HG03108 (cell line): ENCODE data around the gene MFSD2B.
"Not testable (repeated sequence)": the region's sequence is repeated elsewhere in the genome, so short reads cannot be mapped to it uniquely, and the experiment has no call there.

Experiments used
- ATAC-seq: cut with Tn5 transposase; IDR thresholded peaks from one replicate; pipeline ENCODE4 v1.9.1; 2021; ENCODE audit warnings: moderate library complexity; ENCODE audit not compliant: unreplicated experiment

MFSD2B gene

GRCh38 chr2:24018241-24018640, 8.4 kb downstream of the MFSD2B start:
- ATAC-seq: no peak

GRCh38 chr2:24019729-24020128, 9.8 kb downstream of the MFSD2B start:
- ATAC-seq: no peak

DNA sequence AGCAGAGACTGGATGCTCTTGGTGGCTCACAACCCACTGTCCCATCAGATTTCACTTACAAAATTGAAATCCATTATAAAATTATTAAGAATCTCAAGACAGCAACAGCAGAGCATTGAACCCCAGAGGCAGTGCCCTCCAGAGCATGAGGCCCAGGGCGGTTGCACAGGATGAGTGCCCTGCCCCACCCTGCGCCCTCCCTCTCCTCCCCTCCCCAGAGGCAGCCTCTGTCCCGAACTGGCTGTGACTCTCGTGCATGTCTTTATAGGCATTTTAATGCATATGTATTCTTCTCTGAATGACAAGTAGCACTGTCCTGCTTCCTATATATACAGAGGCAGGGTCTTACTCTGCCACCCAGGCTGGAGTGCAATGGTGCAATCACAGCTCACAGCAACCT, 10.4 kb downstream of the MFSD2B start:
- ATAC-seq: no peak

DNA sequence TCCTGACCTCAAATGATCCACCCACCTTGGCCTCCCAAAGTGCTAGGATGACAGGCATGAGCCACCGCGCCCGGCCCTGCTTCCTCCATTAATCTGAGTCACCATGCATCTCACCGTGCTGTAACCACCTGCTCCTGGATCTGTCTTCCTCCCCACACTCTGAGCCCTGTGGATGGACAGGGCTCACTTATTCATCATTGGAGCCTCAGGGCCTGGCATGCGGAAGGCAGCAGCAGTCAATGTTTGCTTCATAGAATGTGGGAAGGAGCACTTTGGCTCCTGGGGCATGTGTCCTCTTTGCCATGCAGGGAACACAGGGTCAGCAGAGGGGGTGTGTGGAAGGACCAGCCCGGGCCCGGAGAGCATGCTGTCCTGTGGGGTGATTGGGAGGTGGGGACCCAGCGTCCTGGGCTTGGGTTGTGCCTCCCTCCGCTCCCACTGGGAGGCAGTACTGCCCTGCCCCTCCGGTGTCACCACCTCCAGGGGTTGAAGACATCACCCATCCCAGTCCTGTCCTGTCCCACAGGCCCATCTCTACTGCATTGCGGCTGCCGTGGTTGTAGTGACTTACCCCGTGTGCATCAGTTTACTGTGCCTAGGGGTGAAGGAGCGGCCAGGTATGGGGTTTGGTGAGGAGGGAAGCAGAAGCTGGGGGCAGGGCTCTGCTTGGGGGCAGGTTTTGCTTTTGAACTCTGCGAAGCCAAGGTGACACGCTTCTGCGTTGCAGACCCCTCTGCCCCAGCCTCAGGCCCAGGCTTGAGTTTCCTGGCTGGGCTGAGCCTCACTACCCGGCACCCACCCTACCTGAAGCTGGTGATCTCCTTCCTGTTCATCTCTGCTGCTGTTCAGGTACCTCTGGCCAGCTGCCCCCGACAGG, 11.5 kb downstream of the MFSD2B start:
- ATAC-seq: no peak

- no peak for ATAC-seq
Measured at GRCh38 chr2:24022324-24022974, 12.6 kb downstream of the MFSD2B start.

- ATAC-seq: no peak
Measured at GRCh38 chr2:24022975-24023575, 13.2 kb downstream of the MFSD2B start.

DNA sequence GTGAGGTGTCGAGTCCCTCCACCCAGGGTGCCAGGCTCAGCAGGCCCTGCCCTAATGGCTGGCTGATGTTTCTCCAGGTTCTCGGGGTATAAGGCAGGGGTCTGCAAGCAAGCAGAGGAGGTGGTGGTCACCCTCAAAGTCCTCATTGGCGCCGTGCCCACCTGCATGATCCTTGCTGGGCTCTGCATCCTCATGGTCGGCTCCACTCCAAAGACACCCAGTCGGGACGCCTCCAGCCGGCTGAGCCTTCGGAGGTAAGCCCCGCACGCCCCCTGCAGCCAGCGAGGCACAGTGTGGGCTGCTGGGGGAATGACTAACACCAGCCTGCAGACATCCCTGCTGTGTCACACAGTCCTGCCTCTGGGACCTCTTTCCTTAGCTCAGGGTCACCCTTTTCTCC, 14.1 kb downstream of the MFSD2B start:
- ATAC-seq: no peak

DNA sequence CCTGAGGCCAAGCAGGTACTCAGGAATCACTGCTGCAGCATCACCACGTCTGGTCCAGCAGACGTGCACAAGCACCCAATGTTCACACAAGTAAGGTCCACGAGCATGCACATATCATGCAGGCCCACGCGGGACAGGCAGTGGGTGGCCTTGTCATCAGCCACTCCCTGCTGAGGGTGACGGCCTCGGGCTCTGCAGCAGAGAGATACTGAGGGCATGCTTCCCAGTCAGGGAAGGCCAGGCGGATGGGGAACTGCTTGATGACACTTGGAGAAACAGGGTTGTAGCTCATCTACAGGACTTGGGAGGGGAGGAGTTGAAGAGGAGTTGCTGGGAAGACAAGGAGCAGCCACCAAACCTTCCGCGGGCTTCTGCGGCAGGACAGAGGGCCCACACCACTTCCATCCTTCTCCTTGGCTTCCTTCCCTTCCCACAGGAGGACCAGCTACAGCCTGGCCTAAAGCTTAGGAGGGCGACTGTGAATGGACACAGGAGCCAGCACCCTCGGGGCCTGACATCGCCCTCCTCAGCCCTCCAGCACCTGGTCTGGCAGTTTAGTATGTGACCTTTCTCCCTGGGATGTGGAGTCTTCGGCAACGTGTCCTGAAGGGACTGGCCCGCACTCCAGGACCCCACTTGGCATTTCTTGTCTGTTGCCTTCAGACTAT, 15.2 kb downstream of the MFSD2B start:
- ATAC-seq: no peak

DNA sequence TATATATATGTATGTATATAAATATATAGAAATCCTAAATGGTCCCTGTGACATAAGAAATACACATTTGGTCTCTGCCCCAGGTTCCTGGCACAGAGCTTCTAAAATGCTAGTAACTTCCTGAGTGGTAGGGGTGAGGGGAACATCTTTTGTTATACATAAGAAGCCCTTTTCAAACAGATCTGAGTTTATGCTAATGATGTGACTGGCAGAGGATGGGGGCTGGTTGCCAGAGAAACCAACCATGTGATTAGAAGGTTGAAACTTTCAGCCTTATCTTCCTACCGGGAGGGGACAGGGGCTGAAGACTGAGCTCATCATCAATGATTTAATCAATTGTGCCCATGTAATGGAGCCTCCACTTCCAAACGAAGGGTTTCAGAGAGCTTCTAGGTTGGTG, 16.3 kb downstream of the MFSD2B start:
- no peak for ATAC-seq

DNA sequence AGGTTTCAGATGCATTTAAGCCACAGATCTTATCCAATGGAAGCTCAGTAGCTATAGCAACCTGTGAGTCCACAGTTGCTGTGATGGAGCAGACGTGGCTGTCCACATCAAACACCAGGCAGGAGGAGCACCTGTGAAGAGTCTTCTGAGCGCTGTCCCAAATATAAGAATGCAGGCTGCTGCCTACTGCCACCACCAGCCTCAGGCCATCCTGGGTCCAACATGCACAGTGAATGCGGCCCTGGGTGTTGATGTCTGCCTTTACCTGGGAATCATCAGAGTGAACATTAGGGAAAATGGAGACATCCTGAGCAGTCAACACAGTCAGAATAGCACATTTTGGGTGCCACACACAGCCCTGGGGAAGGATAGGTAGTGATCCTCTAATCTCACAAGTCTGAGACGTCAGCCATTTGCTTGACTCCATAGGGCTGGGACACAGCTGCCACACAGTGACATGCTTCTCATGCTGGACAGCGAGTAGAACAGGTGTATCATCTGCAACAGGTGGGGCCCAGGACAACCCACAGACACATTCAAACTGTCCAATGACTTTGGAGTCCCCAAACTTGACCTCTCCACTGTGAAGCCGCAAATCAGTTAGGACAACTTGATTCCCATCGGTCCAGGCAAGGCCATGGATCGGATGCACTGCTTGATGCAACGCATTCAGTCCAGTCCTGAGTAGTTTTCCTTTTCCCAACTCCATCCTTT, 29.1 kb downstream of the MFSD2B start:
- ATAC-seq: no peak

DNA sequence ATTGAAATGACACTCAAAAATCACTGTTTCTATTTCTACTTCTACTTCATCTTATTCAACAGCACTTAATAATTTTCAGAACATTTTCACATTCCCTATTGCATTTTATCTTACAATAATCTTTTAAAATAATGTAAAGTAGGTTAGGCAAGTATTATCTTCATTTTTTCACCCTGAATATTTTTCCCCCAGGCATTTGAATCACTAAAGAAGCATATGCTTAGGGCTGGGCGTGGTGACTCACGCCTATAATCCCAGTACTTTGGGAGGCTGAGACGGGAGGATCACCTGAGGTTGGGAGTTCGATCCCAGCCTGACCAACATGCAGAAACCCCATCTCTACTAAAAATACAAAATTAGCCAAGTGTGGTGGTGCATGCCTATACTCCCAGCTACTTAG, 30.6 kb downstream of the MFSD2B start:
- no peak for ATAC-seq

DNA sequence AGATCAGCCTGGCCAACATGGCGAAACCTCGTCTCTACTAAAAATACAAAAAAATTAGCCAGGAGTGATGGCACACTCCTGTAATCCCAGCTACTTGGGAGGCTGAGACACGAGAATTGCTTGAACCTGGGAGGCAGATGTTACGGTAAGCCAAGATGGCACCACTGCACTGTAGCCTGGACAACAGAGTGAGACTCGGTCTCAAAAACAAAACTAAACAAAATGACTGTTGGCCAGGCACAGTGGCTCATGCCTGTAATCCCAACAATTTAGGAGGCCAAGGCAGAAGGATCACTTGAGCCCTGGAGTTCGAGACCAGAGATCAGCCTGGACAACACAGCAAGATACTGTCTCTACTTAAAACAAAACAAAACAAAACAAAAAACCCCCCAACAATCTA, 33.2 kb downstream of the MFSD2B start:
- ATAC-seq: not testable (repeated sequence)

- ATAC-seq: no peak
Measured at GRCh38 chr2:24045511-24046508, 35.9 kb downstream of the MFSD2B start.

- no peak for ATAC-seq
Measured at GRCh38 chr2:24046599-24046929, 36.7 kb downstream of the MFSD2B start.

DNA sequence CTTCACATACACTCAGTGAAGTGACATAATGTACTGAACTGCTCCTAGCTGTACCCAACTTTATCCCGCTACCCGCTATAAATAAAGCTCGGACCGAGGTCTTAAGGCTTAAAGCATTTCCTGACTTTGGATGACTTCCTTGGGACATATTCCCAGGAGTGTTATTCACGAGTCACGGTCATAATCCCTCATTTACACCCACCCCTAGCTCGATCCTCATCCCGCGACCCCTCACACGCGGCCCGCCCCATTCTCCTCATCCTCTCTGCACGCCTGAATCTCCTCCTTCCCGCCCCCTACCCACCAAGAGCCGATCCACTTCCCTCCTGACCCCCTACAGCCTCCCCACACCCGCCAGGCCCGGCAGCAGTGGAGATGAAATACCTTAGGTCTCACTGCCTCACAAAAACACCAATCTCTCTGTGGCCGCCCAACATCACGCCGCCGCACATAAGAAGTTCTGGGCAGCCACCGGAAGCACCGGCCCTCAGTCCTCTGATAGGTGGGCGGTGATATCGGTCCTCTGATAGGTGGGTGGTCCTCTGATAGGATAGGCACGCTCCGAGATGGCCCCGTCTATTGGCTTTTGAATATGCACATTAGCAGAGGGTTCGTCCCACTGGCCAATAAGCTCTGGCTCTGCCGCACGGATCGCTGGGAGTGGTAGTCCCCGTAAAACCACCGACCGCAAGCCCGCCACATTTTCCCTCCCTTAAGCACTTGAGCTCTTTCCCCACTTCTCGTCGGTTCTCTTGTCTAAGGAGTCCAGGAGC, 37.2 kb downstream of the MFSD2B start, which contains the start of gene WDCP:
Gene WDCP (minus strand): TSS at position 462 of the 773 bp plus-strand sequence. CDS start 7,897 bp downstream, outside the sequence.
- ATAC-seq: peak; percentile 99

GRCh38 chr2:24047703-24048033, 37.8 kb downstream of the MFSD2B start:
- no peak for ATAC-seq

- no peak for ATAC-seq
Measured at GRCh38 chr2:24048769-24049484, 39.0 kb downstream of the MFSD2B start.

DNA sequence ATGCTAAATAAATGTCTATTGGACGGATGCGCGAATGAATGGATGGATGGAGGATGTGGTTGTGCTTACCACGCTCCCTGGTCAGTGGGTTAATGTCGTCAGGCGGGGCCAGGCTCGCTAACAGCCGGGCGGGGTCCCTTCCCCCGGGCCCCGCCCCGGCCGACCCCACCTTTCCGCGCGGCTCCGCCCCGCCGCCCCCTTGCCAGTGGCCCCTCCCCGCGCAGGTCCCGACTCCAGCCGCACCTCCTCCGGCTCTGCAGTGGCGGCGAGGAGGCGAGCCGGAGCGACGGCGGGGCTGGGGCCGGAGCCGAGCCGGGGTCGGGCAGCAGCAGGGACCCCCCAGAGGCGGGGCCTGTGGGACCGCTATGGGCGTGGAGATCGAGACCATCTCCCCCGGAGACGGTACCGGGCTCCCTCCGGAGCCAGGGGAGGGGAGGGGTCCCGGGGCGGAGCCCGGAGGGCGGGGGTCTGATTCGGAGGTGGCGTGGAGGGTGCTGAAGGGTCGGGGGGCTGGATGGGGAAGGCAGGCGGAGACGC, 39.7 kb downstream of the MFSD2B start, which contains the start of gene FKBP1B:
Gene FKBP1B (plus strand): TSS at position 257 of the 537 bp plus-strand sequence. CDS start 109 bp downstream, at position 366.
- no peak for ATAC-seq
